HG03066 (cell line): ENCODE measurements around the gene GLMP.

Experiments used
- ATAC-seq: cut with Tn5 transposase; IDR thresholded peaks from one replicate; pipeline ENCODE4 v1.9.1; 2021; ENCODE audit warnings: low read depth; ENCODE audit not compliant: unreplicated experiment

GLMP gene

DNA sequence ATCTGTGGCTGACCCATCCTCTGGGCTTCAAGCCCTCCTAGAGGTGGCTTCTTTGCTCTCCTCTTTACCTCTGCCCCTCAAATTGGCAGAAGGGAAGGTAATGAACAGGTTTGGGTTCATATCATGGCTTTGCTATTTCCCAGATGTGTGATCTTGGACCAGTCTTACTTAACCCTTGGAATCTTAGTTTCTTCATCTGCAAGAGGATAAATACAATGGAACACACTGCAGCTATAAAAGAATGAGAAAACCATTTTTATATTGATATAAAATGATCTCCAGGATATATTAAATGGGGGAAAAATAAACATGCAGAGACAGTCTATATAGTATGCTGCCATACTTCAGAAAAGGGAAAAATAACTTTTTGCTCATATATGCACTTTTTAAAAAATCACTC is 5.6 kb downstream of the GLMP start:
- ATAC-seq: no peak

GRCh38 chr1:156286061-156286460 is 9.4 kb downstream of the GLMP start:
- ATAC-seq: no peak

DNA sequence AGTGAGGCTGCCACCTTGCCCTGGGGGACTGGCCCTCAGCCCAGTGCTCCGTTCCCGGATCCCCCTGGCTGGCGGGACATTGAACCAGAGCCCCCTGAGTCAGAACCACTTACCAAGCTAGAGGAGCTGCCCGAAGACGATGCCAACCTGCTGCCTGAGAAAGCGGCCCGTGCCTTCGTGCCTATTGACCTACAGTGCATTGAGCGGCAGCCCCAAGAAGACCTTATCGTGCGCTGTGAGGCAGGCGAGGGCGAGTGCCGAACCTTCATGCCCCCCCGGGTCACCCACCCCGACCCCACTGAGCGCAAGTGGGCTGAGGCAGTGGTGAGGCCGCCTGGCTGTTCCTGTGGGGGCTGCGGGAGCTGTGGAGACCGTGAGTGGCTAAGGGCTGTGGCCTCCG is 10.0 kb downstream of the GLMP start:
- ATAC-seq: no peak

DNA sequence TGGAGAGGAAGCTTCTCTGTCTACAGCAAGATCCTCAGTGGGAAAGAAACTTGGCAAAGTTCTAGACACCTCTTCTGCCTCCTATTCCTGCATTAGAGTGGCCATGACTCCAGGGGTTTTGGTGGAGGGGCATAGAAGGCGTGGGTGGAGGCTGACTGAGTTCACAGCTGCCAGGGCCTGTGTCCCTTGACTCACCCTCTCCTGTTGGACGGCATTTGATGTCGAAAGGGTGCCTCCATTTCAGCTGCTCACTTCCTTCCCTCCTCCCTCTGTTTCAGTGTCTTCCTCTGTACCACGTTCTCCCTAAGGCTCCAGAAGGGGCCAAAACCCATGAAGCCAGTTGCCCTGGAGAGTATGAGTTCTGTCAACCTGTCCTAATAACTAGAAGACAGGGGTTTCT is 10.7 kb downstream of the GLMP start:
- ATAC-seq: no peak

GRCh38 chr1:156284112-156284511 is 11.4 kb downstream of the GLMP start, which contains the start of gene TMEM79:
TSS of gene TMEM79 (plus strand) at chr1:156284325. CDS start at chr1:156285227, 902 bp downstream.
- ATAC-seq: no peak

- no peak for ATAC-seq
These were observed 12.0 kb downstream of the GLMP start for GRCh38 chr1:156283521-156283920.

GRCh38 chr1:156282479-156283222 is 12.8 kb downstream of the GLMP start, which contains the start of gene SMG5:
TSS of gene SMG5 (minus strand) at chr1:156282825. CDS start at chr1:156282680, 145 bp downstream.
- peak; percentile 84 for ATAC-seq

GRCh38 chr1:156281693-156282478 is 13.6 kb downstream of the GLMP start:
- ATAC-seq: peak; percentile 7

DNA sequence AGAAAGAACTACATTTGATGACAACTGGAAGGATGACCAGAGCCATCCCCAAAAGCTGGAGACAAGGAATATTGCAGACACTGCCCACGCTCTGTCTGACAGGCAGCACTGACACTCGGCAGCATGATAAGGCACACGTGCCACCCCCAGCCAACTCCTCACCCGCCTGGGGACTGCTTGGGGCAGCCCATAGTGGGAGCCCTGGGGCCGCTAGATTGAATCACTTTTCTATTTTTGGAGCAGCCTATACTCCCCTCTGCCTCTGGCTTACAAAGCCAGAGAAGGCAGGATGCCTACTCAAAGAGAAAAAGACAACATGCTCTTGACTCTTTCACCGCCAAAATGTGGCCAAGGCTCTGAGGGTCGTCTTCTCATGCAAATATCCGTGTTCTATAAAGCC is 14.2 kb downstream of the GLMP start:
- no peak for ATAC-seq

DNA sequence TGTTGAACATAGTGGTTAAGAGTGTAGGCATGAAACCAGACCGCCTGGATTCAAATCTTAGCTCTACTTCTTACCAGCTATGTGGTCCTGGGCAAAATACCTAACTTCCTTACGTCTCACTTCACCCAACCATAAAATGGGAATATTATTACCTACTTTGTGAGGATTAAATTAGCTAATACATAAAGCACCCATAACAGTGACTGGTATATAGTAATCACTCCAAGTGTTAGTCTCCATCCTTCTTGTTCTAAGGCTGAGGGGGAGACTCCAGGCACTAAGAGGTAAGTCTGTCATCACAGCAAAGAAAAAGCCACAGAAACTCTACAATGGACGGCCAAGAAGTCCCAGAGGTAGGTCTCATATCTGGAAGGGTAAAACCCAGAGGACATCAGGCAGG is 15.6 kb downstream of the GLMP start:
- ATAC-seq: no peak

DNA sequence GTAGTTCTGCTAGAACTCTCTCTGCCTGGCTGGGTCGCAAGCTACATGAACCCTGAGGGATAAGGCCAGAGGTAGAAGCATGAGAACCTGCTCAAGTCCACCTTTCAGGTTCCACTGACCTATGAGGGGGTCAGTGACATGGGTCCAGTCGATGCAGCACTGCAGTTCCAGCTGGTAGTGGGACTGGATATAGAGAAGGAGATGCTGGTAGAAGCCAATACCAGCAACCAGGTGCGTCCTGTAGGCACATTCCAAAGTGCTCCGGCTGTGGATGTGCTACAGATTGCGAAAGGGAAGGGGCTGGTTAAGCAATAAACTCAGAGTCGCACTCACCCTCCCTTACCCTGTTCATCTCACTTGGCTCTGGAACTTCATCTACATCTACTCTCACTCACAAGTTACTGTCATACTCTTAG is 18.5 kb downstream of the GLMP start:
- no peak for ATAC-seq

GRCh38 chr1:156276532-156276931 is 18.9 kb downstream of the GLMP start:
- ATAC-seq: no peak

GRCh38 chr1:156270314-156270713 is 25.2 kb downstream of the GLMP start:
- ATAC-seq: no peak

DNA sequence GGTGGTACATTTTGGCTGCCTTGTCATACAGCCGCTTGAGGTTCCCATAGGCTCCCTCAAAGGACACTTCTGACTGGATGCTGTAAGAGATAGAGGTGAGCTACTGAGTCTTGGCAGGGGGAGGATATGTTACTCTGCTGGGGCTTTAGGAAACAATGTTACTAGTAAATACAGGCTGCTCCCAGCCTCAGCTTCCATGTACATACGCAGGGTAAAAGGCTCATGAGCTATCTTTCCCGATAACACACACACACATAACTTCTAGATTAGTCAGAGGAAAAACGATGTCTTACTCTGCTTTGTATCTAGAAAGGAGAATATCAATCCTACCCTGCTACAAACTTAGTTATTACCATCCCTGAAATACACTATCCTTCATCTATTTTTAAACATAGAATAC is 27.1 kb downstream of the GLMP start:
- ATAC-seq: no peak

- ATAC-seq: no peak
These were observed 29.4 kb downstream of the GLMP start for GRCh38 chr1:156266051-156266450.

- ATAC-seq: no peak
These were observed 32.2 kb downstream of the GLMP start for GRCh38 chr1:156263288-156263655.

DNA sequence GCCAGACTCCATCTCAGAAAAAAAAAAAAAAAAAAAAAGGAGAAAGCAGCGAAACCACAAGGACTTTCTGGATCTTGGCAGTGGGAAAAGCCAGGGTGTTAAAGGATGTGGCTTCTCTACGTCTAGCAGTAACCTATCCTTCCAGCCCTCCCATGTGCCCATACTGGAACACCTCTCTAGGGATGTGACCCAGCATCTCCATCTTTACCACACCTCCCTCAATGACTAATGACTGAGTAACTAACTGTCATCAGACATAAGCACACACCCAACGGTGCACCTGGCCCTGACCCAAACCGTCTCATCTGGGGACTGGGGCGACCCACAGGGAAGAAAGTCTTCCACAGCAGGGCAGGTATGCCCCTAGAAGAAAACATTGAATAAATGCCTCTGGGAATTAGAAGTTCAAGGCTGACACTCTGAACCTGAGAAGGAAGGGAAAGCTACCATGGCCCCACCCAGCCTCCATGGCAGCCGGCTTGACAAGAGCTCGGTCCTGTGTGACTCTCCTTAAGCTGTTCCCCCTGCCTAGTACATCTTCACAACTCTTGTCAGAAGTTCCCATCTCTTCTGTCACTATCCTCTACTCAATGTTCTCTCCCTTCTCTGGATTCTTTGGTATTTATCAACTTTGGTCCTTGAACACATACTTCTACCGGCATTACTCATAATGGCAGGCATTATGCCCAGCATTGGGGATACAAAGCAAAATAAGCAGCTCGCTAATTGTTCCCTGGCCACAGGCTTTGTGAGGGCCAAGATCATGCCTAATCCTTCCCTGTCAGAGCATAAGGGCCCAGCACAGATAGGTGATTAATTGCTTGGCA is 32.8 kb downstream of the GLMP start:
- no peak for ATAC-seq

- no peak for ATAC-seq
These were observed 34.6 kb downstream of the GLMP start for GRCh38 chr1:156260896-156261295.

DNA sequence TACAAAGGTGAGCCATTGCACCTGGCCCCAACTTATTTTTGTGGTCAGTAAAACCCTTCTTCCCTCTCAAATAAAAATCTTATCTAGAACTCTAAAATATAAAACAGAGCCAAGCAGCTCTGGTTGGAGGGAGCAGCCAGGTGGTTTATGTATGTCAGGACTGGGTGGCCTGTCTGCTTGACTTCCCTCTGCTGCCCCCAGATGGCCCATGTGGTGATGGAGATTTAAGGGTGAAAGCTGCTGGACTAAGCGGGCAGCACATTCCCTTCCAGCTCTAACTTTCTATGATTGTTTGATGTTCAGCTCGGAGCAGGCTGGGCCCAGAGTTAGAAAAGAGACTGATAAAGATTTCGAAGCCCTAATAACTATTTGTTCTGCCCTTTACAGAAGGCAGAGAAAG is 35.7 kb downstream of the GLMP start:
- no peak for ATAC-seq

DNA sequence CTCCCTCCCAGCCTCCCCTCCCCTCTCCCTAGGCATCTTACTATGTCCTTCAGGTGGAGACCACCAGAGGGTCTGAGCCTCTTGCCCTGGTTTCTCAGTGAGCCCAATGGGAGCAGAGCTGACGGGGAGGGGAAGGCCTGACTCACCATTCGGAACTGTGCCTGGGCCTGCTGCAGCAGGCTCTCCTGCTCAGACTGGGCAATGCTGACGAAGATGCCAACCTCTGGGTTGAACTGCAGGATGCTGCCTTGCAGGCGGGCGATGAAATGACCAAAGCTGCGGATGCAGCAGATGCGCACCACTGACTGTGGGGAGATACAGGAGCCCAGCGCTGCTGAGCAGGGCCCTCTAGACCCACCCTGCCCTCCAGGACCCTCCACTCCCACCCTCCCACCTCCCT is 36.6 kb downstream of the GLMP start:
- no peak for ATAC-seq

- ATAC-seq: no peak
These were observed 37.8 kb downstream of the GLMP start for GRCh38 chr1:156257711-156258110.
